Kidney (tissue), 14 donors: Measurements from ENCODE around the gene AHDC1. TPM values are rescaled to one million over a fixed set of nuclear protein-coding genes. Genes with fewer than 3 reads are reported as not detected.

ENCODE experiments used
- DNase-seq, 5 donors: peaks; one replicate each; pipeline ENCODE4 v3.0.0-alpha.2; 2013 to 2020
- FAIRE-seq: peaks from 2 replicates; lab custom pipeline; 2012; peaks lifted over from hg19 to GRCh38; lab: Jason Lieb, UNC
- H3K27ac ChIP-seq, 2 donors: one replicate each; pipeline ENCODE4 v1.7.0; 2013; ENCODE audit warnings: low read depth in 2 of 2, low read length in 2 of 2, inconsistent platforms in 1 of 2
- H3K27me3 ChIP-seq: one replicate; pipeline ENCODE4 v1.7.1; 2013; ENCODE audit warnings: low read length, inconsistent platforms; ENCODE audit not compliant: control insufficient read depth, insufficient read depth
- H3K36me3 ChIP-seq, 3 donors: one replicate each; pipeline versions ENCODE4 v1.7.0 to v1.7.1; 2013; ENCODE audit warnings: low read length in 3 of 3, control low read depth in 1 of 3, inconsistent platforms in 1 of 3; ENCODE audit not compliant: insufficient read depth in 3 of 3, control insufficient read depth in 2 of 3
- H3K4me1 ChIP-seq, 3 donors: one replicate each; pipeline versions ENCODE4 v1.7.0 to v1.7.1; 2013; ENCODE audit warnings: low read length in 3 of 3, inconsistent platforms in 1 of 3, low read depth in 1 of 3; ENCODE audit not compliant: control insufficient read depth in 2 of 3, insufficient read depth in 2 of 3
- H3K4me3 ChIP-seq, 3 donors: one replicate each; pipeline versions ENCODE4 v1.7.0 to v1.8.1; 2013; ENCODE audit warnings: low read length in 3 of 3, control low read depth in 1 of 3, inconsistent platforms in 1 of 3
- H3K9ac ChIP-seq, 3 donors: one replicate each; pipeline versions ENCODE4 v1.7.0 to v1.7.1; 2013; ENCODE audit warnings: low read length in 3 of 3, control low read depth in 1 of 3, inconsistent platforms in 1 of 3
- H3K9me3 ChIP-seq, 3 donors: one replicate each; pipeline versions ENCODE4 v1.7.0 to v1.7.1; 2013; ENCODE audit warnings: low read length in 3 of 3, control low read depth in 1 of 3, inconsistent platforms in 1 of 3; ENCODE audit not compliant: control insufficient read depth in 2 of 3, insufficient read depth in 1 of 3
- CTCF ChIP-seq: IDR thresholded peaks from 3 replicates; pipeline ENCODE4 v1.5.1; 2012; ENCODE audit warnings: mild to moderate bottlenecking, moderate library complexity, borderline replicate concordance; ENCODE audit not compliant: insufficient read depth; ENCODE audit errors: extremely low read depth
- intact Hi-C: fragments of 100-400 bp; cut with DNase I; formaldehyde crosslinking; loops from one replicate; pipeline ENCODE4 v1.11.1; 2022
- polyA plus RNA-seq: library from polyadenylated mRNA; stranded (reverse); fragments of 350-450 nt; fragmentation: Illumina TruSeq; extraction: RNeasy Lipid Tissue Mini Kit (QIAGEN cat#74804); gene quantifications from one replicate; pipeline ENCODE4 v1.2.3, GENCODE V29; 2014; ENCODE audit warnings: low read depth, low replicate concordance; ENCODE audit not compliant: insufficient read depth
- total RNA-seq: library from RNA; stranded (reverse); fragmentation: NEBNext Ultra II Directional; extraction: Animal tissue kit (Norgen Biotek cat#: 25700); gene quantifications from one replicate; pipeline ENCODE4 v1.2.1, GENCODE V29; 2021
- donor health status: control.
- donor health status: control.
- donor health status: control.
- donor health status: control.
- donor health status: control.
- donor health status: DM: yes; HTN: yes; CAD: no.
- donor health status: Normal renal cell carcinoma (clear cell type).

AHDC1 gene
- total and polyA plus RNA-seq, 2 donors from 2014 or later = 8.5 to 48.2 TPM

- FAIRE-seq = no peak
- peaks cover 0 to 4% (median 0%) of the 10 kb centered on the region in 3 donors for H3K4me1 ChIP-seq
- no peaks in the 10 kb centered on the region for H3K36me3 ChIP-seq
- intact Hi-C loops = no loop called here
- TF ChIP-seq CTCF = no peak
- no peaks in the 10 kb centered on the region for H3K9me3 ChIP-seq
- H3K4me3 ChIP-seq = no peak overlapping the region
- H3K27me3 ChIP-seq = no peaks in the 10 kb centered on the region
- no peak overlapping the region for H3K27ac ChIP-seq
- no peak overlapping the region for H3K9ac ChIP-seq
- no peak for DNase-seq
Observed at GRCh38 chr1:27648602-27649305, 44.8 kb upstream of the AHDC1 start.

- H3K27me3 ChIP-seq = no peaks in the 10 kb centered on the region
- H3K36me3 ChIP-seq = no peaks in the 10 kb centered on the region
- DNase-seq (no peak), FAIRE-seq (no peak)
- no peak overlapping the region for H3K27ac ChIP-seq
- no peak for TF ChIP-seq CTCF
- peaks cover 0 to 6% (median 0%) of the 10 kb centered on the region in 3 donors for H3K4me1 ChIP-seq
- H3K4me3 ChIP-seq = no peak overlapping the region
- no peaks in the 10 kb centered on the region for H3K9me3 ChIP-seq
- H3K9ac ChIP-seq = no peak overlapping the region
- intact Hi-C loops = no loop called here
Observed at GRCh38 chr1:27647328-27647727, 43.4 kb upstream of the AHDC1 start.

- no peaks in the 10 kb centered on the region for H3K9me3 ChIP-seq
- FAIRE-seq = no peak
- no peak overlapping the region for H3K9ac ChIP-seq
- no peak for DNase-seq
- intact Hi-C loops = no loop called here
- TF ChIP-seq CTCF = no peak
- H3K27ac ChIP-seq = no peak overlapping the region
- no peak overlapping the region for H3K4me3 ChIP-seq
- no peaks in the 10 kb centered on the region for H3K36me3 ChIP-seq
- H3K27me3 ChIP-seq = no peaks in the 10 kb centered on the region
- peaks cover 0 to 6% (median 0%) of the 10 kb centered on the region in 3 donors for H3K4me1 ChIP-seq
Observed at GRCh38 chr1:27646676-27647075, 42.7 kb upstream of the AHDC1 start.

- no peak for TF ChIP-seq CTCF
Observed at GRCh38 chr1:27645071-27645415, 41.1 kb upstream of the AHDC1 start.

More at GRCh38 chr1:27645071-27645415, 41.1 kb upstream of the AHDC1 start:
- Histone ChIP-seq H3K27ac (no peak overlapping the region), H3K36me3 (no peaks in the 10 kb centered on the region), H3K9ac (no peak overlapping the region), H3K9me3 (no peaks in the 10 kb centered on the region), H3K27me3 (no peaks in the 10 kb centered on the region), H3K4me3 (no peak overlapping the region), H3K4me1 (peaks cover 0 to 6% (median 0%) of the 10 kb centered on the region in 3 donors)
- FAIRE-seq (no peak), DNase-seq (no peak)
- intact Hi-C loops = no loop called here
